LNCaP clone FGC (cell line): ENCODE measurements around the gene XCR1.
A peak's percentile ranks its signal among the peaks of the same experiment; 100 is the strongest.

Source experiments
- DNase-seq: peaks from one replicate; pipeline ENCODE4 v3.0.0-alpha.2; 2011; ENCODE audit warnings: low read depth
- H3K4me3 ChIP-seq: 2 replicates; pipeline ENCODE4 v1.5.1; 2011; ENCODE audit warnings: mild to moderate bottlenecking, low read depth, low read length, control low read depth
- CTCF ChIP-seq: IDR thresholded peaks from 2 replicates; pipeline ENCODE4 v1.5.1; 2012; ENCODE audit warnings: mild to moderate bottlenecking; ENCODE audit not compliant: control insufficient read depth, insufficient read depth; ENCODE audit errors: extremely low read depth

Gene XCR1

GRCh38 chr3:46027021-46027705, at the start of gene XCR1:
TSS of gene XCR1 (minus strand) at chr3:46027483. CDS start at chr3:46021947, 5,536 bp downstream.
- no peak within 1 kb of the TSS for H3K4me3 ChIP-seq
- no peak for DNase-seq
- no peak for TF ChIP-seq CTCF

- DNase-seq = no peak
- H3K4me3 ChIP-seq = no peak overlapping the region
- peak; percentile 35 for TF ChIP-seq CTCF
Observed at GRCh38 chr3:46076606-46077005, 49.3 kb upstream of the XCR1 start.

- no peak for TF ChIP-seq CTCF
- no peak for DNase-seq
- H3K4me3 ChIP-seq = no peak overlapping the region
Observed at GRCh38 chr3:46075816-46076215, 48.5 kb upstream of the XCR1 start.

GRCh38 chr3:46071222-46071858, 44.1 kb upstream of the XCR1 start:
- no peak for TF ChIP-seq CTCF
- H3K4me3 ChIP-seq = no peak overlapping the region
- no peak for DNase-seq

- TF ChIP-seq CTCF = no peak
- H3K4me3 ChIP-seq = no peak overlapping the region
- no peak for DNase-seq
Observed at GRCh38 chr3:46070595-46071093, 43.4 kb upstream of the XCR1 start.

GRCh38 chr3:46068501-46068900, 41.2 kb upstream of the XCR1 start:
- TF ChIP-seq CTCF = no peak
- no peak for DNase-seq
- H3K4me3 ChIP-seq = no peak overlapping the region

- H3K4me3 ChIP-seq = no peak overlapping the region
- TF ChIP-seq CTCF = no peak
- no peak for DNase-seq
Observed at GRCh38 chr3:46067401-46067800, 40.1 kb upstream of the XCR1 start.
